OCI-LY3 (cell line): ENCODE data around the gene TPGS1.

Experiments
- EZH2phosphoT487 ChIP-seq: fragments of 200-600 bp; shearing (Covaris generic); IDR thresholded peaks from 2 replicates; pipeline ENCODE4 v1.6.1; 2018; ENCODE audit warnings: antibody characterized with exemption, mixed run types, low read depth
- TF ChIP-seq, protein P1 (sequence below): fragments of 200-600, 300-600 bp; sonication (generic); IDR thresholded peaks from 2 replicates; pipeline ENCODE4 v1.5.1; 2014; ENCODE audit warnings: antibody characterized with exemption, low read length, low read depth

DNA sequence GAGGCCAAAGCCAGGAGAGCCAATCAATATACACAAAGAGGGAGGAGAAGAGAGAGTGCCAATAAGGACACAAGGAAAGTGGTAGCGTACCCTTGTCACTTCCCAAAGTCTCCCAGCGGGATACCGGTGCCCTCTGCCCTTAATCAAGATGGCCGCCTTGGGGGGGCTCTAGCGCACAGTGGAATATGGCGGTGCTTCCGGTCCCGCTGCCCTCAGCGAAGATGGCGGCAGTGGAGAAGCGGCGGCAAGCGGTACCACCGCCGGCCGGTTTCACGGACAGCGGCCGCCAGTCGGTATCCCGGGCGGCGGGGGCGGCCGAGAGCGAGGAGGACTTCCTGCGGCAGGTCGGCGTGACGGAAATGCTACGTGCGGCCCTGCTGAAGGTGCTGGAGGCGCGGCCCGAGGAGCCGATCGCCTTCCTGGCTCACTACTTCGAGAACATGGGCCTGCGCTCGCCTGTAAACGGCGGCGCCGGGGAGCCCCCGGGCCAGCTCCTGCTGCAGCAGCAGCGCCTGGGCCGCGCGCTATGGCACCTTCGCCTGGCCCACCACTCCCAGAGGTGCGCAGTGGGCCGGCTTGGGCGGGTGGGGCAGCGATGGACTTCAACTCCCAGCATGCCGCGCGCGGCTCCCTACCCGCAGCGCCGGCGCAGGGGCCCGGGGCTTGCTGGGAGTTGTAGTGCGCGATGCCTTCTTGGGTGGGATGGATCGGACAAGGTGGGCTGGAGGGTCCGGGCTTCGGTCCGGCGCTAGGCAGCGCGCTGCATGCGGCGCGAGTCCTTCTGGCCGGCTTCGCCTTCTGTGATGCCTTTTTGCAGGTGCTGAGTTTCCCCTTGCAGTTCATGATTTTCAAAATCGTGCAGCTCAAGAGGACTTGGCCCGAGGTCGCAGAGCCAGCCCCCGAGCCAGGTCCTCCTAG is at the start of gene TPGS1:
- TF ChIP-seq EZH2phosphoT487 = no peak
- TF ChIP-seq, protein P1, sequence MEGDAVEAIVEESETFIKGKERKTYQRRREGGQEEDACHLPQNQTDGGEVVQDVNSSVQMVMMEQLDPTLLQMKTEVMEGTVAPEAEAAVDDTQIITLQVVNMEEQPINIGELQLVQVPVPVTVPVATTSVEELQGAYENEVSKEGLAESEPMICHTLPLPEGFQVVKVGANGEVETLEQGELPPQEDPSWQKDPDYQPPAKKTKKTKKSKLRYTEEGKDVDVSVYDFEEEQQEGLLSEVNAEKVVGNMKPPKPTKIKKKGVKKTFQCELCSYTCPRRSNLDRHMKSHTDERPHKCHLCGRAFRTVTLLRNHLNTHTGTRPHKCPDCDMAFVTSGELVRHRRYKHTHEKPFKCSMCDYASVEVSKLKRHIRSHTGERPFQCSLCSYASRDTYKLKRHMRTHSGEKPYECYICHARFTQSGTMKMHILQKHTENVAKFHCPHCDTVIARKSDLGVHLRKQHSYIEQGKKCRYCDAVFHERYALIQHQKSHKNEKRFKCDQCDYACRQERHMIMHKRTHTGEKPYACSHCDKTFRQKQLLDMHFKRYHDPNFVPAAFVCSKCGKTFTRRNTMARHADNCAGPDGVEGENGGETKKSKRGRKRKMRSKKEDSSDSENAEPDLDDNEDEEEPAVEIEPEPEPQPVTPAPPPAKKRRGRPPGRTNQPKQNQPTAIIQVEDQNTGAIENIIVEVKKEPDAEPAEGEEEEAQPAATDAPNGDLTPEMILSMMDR = no peak
